GM23248 (cell line): Measurements from ENCODE around the gene SGCA. TPM values are rescaled to one million over a fixed set of nuclear protein-coding genes. Genes with fewer than 3 reads are reported as not detected.

Experiments used
- DNase-seq: peaks from one replicate; pipeline ENCODE4 v3.0.0-alpha.2; 2015
- H2AFZ ChIP-seq: fragments of 200-600 bp; sonication (generic); 2 replicates; pipeline ENCODE4 v1.6.1; 2016; ENCODE audit warnings: antibody characterized with exemption
- H3F3A ChIP-seq: fragments of 200-600 bp; sonication (generic); 2 replicates; pipeline ENCODE4 v1.6.1; 2016; ENCODE audit warnings: mild to moderate bottlenecking, antibody characterized with exemption, mixed run types; ENCODE audit not compliant: insufficient read depth
- H3K27ac ChIP-seq: fragments of 200-600 bp; sonication (generic); 2 replicates; pipeline ENCODE4 v1.5.1; 2016; ENCODE audit warnings: mild to moderate bottlenecking
- H3K27me3 ChIP-seq: fragments of 200-600 bp; sonication (generic); replicated peaks from 2 replicates; pipeline ENCODE4 v1.6.1; 2016; ENCODE audit warnings: mild to moderate bottlenecking; ENCODE audit not compliant: insufficient read depth
- H3K36me3 ChIP-seq: fragments of 200-600 bp; sonication (generic); 2 replicates; pipeline ENCODE4 v1.6.1; 2016; ENCODE audit warnings: low read depth, mild to moderate bottlenecking
- H3K4me1 ChIP-seq: fragments of 200-600 bp; sonication (generic); 2 replicates; pipeline ENCODE4 v1.6.1; 2016; ENCODE audit warnings: mild to moderate bottlenecking; ENCODE audit not compliant: insufficient read depth
- H3K4me2 ChIP-seq: fragments of 200-600 bp; sonication (generic); one replicate; pipeline ENCODE4 v1.6.1; 2016; ENCODE audit warnings: mild to moderate bottlenecking; ENCODE audit not compliant: unreplicated experiment
- H3K4me3 ChIP-seq: fragments of 200-600 bp; sonication (generic); 2 replicates; pipeline ENCODE4 v1.5.1; 2016; ENCODE audit warnings: mild to moderate bottlenecking
- H3K79me2 ChIP-seq: fragments of 200-600 bp; sonication (generic); 2 replicates; pipeline ENCODE4 v1.6.1; 2016; ENCODE audit warnings: mild to moderate bottlenecking; ENCODE audit not compliant: insufficient read depth
- H3K9ac ChIP-seq: fragments of 200-600 bp; sonication (generic); 2 replicates; pipeline ENCODE4 v1.6.1; 2016; ENCODE audit warnings: mild to moderate bottlenecking
- H3K9me2 ChIP-seq: fragments of 200-600 bp; sonication (generic); 2 replicates; pipeline ENCODE4 v1.6.1; 2016; ENCODE audit warnings: mixed run types, mild to moderate bottlenecking, moderate library complexity; ENCODE audit not compliant: insufficient read depth
- H3K9me3 ChIP-seq: fragments of 200-600 bp; sonication (generic); one replicate; pipeline ENCODE4 v1.6.1; 2017; ENCODE audit warnings: low read depth
- H4K20me1 ChIP-seq: fragments of 200-600 bp; sonication (generic); 2 replicates; pipeline ENCODE4 v1.6.0; 2016; ENCODE audit not compliant: insufficient read depth
- EZH2 ChIP-seq: fragments of 200-600 bp; sonication (generic); IDR thresholded peaks from 2 replicates; pipeline ENCODE4 v1.6.1; 2018; ENCODE audit warnings: antibody characterized with exemption, mild to moderate bottlenecking; ENCODE audit not compliant: insufficient read depth, poor library complexity, severe bottlenecking
- EZH2phosphoT487 ChIP-seq: fragments of 200-600 bp; sonication (generic); IDR thresholded peaks from 2 replicates; pipeline ENCODE4 v1.6.1; 2018; ENCODE audit warnings: antibody characterized with exemption, moderate library complexity, mild to moderate bottlenecking, low read depth; ENCODE audit not compliant: insufficient read depth
- WGBS, 2 experiments: methylation state at CpG; one replicate each; pipeline ENCODE4 v1.1.6; 2015 to 2017; ENCODE audit warnings: low lambda C conversion rate in 2 of 2, low coverage in 1 of 2; ENCODE audit errors: missing lambda C conversion rate in 2 of 2; 5-methylcytosine and 5-hydroxymethylcytosine counted together
- in situ Hi-C: fragments of 300-500 bp; cut with MboI; formaldehyde crosslinking; loops from 2 replicates; pipeline ENCODE4 v1.15.0; 2020
- polyA plus RNA-seq: library from polyadenylated mRNA; unstranded; fragments of >200 nt; fragmentation: Nextera tagmentation; extraction: Ambion mirVana; gene quantifications from 2 replicates; pipeline ENCODE4 v1.2.1, GENCODE V29; 2016
- total RNA-seq: library from RNA; depleted of rRNA; stranded (reverse); fragments of >200 nt; shearing (Covaris generic); gene quantifications from 2 replicates; pipeline ENCODE4 v1.2.3, GENCODE V29; 2014

SGCA gene
- total and polyA plus RNA-seq, 2 experiments from 2014 or later = 1.8 TPM; not detected in 1

DNA sequence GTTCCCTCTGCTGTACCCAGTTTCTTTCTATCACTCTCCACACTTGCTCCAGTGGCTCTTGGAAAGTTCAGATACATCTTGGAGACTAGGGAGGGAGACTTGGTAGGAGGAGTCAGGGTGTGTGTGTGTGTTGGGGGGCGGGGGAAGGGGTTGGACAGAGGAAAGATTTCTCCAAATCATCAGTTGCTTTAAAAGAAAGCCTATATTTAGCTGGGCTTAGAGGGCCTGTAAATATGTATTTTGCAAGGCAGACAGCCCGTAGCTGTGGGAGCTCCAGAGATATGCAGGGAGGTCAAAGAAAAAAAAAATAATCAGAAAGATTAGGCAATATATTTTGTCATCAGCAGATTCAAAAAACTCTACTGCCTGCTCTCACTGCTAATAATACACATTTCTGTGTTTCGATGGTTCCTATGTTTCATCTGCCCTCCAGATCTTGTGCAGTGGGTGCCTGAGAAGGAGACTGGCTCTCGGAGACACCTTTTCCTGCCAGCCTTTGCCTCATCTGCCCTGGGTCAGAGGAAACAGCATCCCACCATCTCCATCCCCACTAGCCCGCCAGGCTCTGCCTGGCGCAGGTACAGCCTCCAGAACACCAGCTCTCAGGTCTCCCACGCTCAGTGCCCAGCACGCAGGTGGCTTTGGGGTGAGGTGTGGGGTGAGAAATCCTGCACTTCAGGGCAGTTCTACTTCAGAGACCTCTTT, 10.5 kb upstream of the SGCA start:
- peak overlapping the region; percentile 64 for H3K9ac ChIP-seq
- peak; percentile 56 for DNase-seq
- peaks cover 5% of the 10 kb centered on the region for H3K79me2 ChIP-seq
- peak overlapping the region; percentile 37; the same call in 1 of the 2 replicates for H3K4me3 ChIP-seq
- peaks cover 30% of the 10 kb centered on the region for H3F3A ChIP-seq
- in situ Hi-C loops = no loop called here
- peaks cover 31% of the 10 kb centered on the region for H3K4me1 ChIP-seq
- H4K20me1 ChIP-seq = no peaks in the 10 kb centered on the region
- WGBS, 2 experiments = 24 to 27% methylated on average over 8 of the region's 8 CpGs
- H3K36me3 ChIP-seq = no peaks in the 10 kb centered on the region
- H2AFZ ChIP-seq = peak overlapping the region; percentile 84
- TF ChIP-seq EZH2phosphoT487 = no peak
- TF ChIP-seq EZH2 = no peak
- H3K9me2 ChIP-seq = no peaks in the 10 kb centered on the region
- no peaks in the 10 kb centered on the region for H3K27me3 ChIP-seq
- peak overlapping the region; percentile 43 for H3K4me2 ChIP-seq
- no peaks in the 10 kb centered on the region for H3K9me3 ChIP-seq
- peak overlapping the region; percentile 78 for H3K27ac ChIP-seq

DNA sequence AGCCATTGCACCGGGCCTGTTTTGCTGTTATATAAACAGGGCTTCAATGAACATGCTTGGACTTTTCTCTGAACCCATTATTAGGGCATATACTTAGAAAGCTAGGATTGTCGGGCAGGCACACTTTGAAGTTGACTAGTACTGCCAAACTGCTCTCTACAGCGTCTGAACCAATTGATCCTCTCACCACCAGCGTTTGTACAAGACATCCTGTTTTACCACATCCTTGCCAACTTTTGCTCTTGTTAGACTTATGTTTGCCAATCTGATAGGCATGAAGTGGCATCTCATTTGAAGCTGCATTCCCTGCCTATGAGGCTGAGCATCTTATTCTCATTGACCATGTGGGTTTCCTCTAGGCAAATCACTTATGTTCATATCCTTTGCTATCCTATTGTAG, 7.9 kb upstream of the SGCA start:
- Histone ChIP-seq H2AFZ (no peak overlapping the region), H3K36me3 (no peaks in the 10 kb centered on the region), H3K79me2 (no peaks in the 10 kb centered on the region), H3F3A (peaks cover 30% of the 10 kb centered on the region), H3K9me3 (no peaks in the 10 kb centered on the region), H3K27ac (no peak overlapping the region), H3K4me2 (no peak overlapping the region), H3K9ac (no peak overlapping the region), H4K20me1 (no peaks in the 10 kb centered on the region), H3K9me2 (no peaks in the 10 kb centered on the region), H3K27me3 (no peaks in the 10 kb centered on the region), H3K4me3 (no peak overlapping the region), H3K4me1 (peaks cover 27% of the 10 kb centered on the region)
- in situ Hi-C loops = no loop called here
- WGBS, 2 experiments = 39 to 57% methylated on average over 4 of the region's 4 CpGs
- DNase-seq = no peak
- TF ChIP-seq EZH2 (no peak), EZH2phosphoT487 (no peak)

DNA sequence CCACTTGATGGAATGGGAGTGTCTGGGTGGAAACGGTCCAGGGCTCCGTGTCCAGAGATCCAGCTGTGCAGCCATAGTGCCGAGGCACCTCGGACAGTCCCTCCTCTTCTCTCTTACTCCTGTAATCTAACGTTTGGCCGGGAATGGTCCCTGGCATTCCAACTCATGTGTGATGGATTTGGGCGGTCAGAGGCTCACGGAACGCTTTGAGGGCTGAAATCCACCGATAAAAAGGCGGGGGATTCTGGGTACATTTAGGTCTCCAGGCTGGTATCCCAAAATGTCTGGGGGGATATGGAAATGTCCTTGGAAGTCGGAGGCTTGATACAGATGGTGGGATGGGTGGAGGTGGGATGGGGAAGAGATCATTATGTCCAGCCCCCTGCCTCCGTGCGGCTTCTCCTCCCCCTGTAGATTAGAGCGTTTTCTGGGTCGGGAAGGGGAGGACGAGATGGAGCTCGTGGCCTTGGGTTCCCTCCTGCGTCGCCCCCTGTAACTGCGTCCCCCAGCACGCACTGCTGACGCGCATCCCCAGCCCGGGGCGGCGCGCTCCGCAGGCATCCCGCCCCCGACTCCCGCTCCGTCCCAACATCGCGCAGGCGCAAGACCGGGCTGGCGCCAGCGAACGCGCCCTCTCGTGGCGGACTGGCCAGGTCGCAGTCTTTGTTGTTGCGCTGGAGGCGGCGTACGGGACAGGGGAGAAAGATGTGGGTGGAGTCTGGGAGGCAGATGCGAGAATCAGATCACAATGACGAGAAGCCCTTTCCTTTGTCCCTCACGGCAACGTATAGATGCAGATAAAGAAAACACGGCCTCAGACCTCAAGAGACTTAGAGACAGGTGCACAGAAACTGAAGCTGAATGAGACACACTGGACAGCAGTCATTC, 4.5 kb upstream of the SGCA start:
- Histone ChIP-seq H3K9me3 (no peaks in the 10 kb centered on the region), H4K20me1 (no peaks in the 10 kb centered on the region), H3K27ac (peak overlapping the region; percentile 13; the same call in 1 of the 2 replicates), H3K79me2 (no peaks in the 10 kb centered on the region), H3K9ac (peak overlapping the region; percentile 78), H3K4me2 (peak overlapping the region; percentile 91), H3F3A (no peaks in the 10 kb centered on the region; the same call in 1 of the 2 replicates), H3K36me3 (no peaks in the 10 kb centered on the region), H3K4me3 (peak overlapping the region; percentile 87), H3K9me2 (no peaks in the 10 kb centered on the region), H3K4me1 (0 out of 2 replicates have a peak, but pooled peaks cover 3% of the 10 kb centered on the region), H3K27me3 (no peaks in the 10 kb centered on the region), H2AFZ (peak overlapping the region; percentile 98)
- in situ Hi-C loops = no loop called here
- 1% methylated on average over 50 to 52 of the region's 53 CpGs for WGBS, 2 experiments
- no peak for TF ChIP-seq EZH2phosphoT487
- TF ChIP-seq EZH2 = no peak
- DNase-seq = peak; percentile 96

DNA sequence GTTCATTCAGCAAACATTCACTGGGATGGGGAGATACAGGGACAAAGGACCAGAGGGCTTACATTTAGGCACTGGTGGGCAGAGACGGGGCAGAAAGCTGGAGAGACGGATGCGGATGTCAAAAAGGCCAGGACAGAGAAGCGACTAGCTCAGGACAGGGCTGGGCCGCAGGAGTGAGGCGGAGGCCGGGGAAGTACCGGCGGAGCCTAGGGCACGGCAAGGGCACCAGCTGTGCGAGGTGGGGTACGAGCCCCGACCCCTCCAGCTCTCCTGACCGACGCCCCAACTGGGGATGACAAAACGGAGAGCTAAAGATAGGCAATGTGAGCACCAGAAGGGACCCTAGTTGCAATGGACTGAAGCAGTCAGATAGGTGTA, 3.9 kb upstream of the SGCA start:
- Histone ChIP-seq H3K9me2 (no peaks in the 10 kb centered on the region), H2AFZ (peak overlapping the region; percentile 98), H3K27ac (no peak overlapping the region)

More for the DNA sequence above, 3.9 kb upstream of the SGCA start:
- peak overlapping the region; percentile 39; the same call in 1 of the 2 replicates for H3K9ac ChIP-seq
- H3K9me3 ChIP-seq = no peaks in the 10 kb centered on the region
- 0 out of 2 replicates have a peak, but pooled peaks cover 3% of the 10 kb centered on the region for H3K4me1 ChIP-seq
- peak overlapping the region; percentile 91 for H3K4me2 ChIP-seq
- no peaks in the 10 kb centered on the region for H3K27me3 ChIP-seq
- H3K4me3 ChIP-seq = peak overlapping the region; percentile 87
- H4K20me1 ChIP-seq = no peaks in the 10 kb centered on the region
- H3K36me3 ChIP-seq = no peaks in the 10 kb centered on the region
- no peak for DNase-seq
- WGBS, 2 experiments = 51% methylated on average over 16 of the region's 16 CpGs
- no peaks in the 10 kb centered on the region; the same call in 1 of the 2 replicates for H3F3A ChIP-seq
- H3K79me2 ChIP-seq = no peaks in the 10 kb centered on the region
- TF ChIP-seq EZH2 = no peak
- TF ChIP-seq EZH2phosphoT487 = no peak
- in situ Hi-C loops = no loop called here
